GM12801 (cell line): ENCODE measurements around the gene TMEM243.

Experiments
- CTCF ChIP-seq: IDR thresholded peaks from one replicate; pipeline ENCODE4 v1.5.1; 2011; ENCODE audit warnings: control low read depth; ENCODE audit not compliant: insufficient read length; ENCODE audit errors: extremely low read depth

The TMEM243 gene

GRCh38 chr7:87219545-87220025, at the start of gene TMEM243:
TSS of gene TMEM243 (minus strand) at chr7:87219732. CDS start at chr7:87219503, 229 bp downstream.
- TF ChIP-seq CTCF, result no peak

- no peak for TF ChIP-seq CTCF
Measured at GRCh38 chr7:87267239-87267900, 47.8 kb upstream of the TMEM243 start.

- TF ChIP-seq CTCF, result no peak
Measured at GRCh38 chr7:87263537-87263936, 44.0 kb upstream of the TMEM243 start.

- TF ChIP-seq CTCF, result no peak
Measured at GRCh38 chr7:87253589-87254087, 34.1 kb upstream of the TMEM243 start.

GRCh38 chr7:87234949-87235348, 15.4 kb upstream of the TMEM243 start:
- TF ChIP-seq CTCF, result no peak

- TF ChIP-seq CTCF, result no peak
Measured at GRCh38 chr7:87231711-87232110, 12.2 kb upstream of the TMEM243 start.

GRCh38 chr7:87231258-87231657, 11.7 kb upstream of the TMEM243 start:
- TF ChIP-seq CTCF, result no peak
